ENCODE data around the gene DBF4B.

GRCh38 chr17:44773140-44773539 is 64.7 kb downstream of the DBF4B start:
- TF ChIP-seq, protein P1, sequence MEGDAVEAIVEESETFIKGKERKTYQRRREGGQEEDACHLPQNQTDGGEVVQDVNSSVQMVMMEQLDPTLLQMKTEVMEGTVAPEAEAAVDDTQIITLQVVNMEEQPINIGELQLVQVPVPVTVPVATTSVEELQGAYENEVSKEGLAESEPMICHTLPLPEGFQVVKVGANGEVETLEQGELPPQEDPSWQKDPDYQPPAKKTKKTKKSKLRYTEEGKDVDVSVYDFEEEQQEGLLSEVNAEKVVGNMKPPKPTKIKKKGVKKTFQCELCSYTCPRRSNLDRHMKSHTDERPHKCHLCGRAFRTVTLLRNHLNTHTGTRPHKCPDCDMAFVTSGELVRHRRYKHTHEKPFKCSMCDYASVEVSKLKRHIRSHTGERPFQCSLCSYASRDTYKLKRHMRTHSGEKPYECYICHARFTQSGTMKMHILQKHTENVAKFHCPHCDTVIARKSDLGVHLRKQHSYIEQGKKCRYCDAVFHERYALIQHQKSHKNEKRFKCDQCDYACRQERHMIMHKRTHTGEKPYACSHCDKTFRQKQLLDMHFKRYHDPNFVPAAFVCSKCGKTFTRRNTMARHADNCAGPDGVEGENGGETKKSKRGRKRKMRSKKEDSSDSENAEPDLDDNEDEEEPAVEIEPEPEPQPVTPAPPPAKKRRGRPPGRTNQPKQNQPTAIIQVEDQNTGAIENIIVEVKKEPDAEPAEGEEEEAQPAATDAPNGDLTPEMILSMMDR (IDR thresholded peaks at IDR 0.05) = no peak
- TF ChIP-seq POLR2A (IDR thresholded peaks at IDR 0.05) = no peak
